T follicular helper cell (primary cell): ENCODE measurements around the gene TCF20.

ENCODE experiments used
- DNase-seq: peaks from one replicate; pipeline ENCODE4 v3.0.0-alpha.2; 2020; ENCODE audit warnings: low read depth
- total RNA-seq, 2 experiments: gene quantifications; one replicate each; lab custom pipeline; 2026; lab: John Stamatoyannopoulos, UW

The TCF20 gene
- 228 to 260 reads per million in 2 experiments for total RNA-seq

DNA sequence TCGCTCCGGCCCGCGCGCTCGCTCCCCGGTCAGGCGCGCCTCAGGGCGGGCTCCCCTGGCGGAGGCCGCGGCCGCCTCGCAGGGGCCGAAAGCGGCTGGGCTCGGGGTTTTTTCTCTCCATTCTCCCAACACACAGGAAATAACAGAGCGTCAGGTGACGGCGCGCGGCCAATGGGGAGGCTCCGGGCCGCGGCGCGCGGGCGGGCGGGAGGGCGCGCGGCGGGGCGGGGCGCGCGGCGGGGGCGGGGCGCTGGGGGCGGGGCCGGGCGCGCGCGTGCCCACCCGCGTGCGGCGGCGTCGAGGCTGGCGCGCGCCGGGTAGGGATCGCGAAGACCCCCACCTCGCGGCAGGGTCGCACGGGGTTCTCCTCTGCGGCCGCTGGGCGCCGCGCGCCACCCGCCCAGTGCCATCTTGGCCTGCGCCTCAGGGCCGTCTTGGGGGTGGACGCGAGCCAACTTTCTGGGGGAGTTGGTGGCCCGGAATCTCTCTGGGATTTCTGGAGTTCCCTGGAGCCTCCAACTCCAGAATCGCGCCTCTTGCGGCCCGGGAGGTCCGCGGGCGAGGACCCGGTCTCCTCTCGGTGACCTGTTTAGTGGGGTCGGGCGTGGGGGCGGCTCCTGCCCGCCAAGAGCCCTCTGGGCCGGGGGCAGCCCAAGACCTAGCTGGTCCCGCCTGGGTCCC is at the start of gene TCF20:
Gene TCF20 (minus strand): TSS at position 144 of the 681 bp plus-strand sequence. CDS start 55,348 bp downstream, outside the sequence.
- peak; percentile 71 for DNase-seq

DNA sequence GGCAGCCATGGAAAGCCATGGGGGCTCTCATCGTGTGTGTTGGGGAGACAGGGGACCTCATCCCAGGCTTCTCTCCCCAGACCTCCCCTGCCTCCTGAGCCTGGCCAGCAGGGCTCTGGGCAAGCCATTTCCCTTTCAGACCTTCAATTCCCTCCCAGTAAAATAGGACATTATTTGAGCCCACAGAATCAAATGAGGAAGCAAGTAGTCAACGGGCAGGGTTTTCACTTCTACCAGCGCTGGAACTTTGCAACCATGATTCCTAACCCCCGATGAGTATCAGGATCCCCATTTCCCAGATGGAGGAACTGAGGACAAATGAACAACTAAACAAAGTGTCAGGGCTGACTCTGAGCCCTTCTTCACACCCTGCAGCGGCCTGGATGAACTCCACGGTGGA is 48.9 kb upstream of the TCF20 start:
- no peak for DNase-seq

DNA sequence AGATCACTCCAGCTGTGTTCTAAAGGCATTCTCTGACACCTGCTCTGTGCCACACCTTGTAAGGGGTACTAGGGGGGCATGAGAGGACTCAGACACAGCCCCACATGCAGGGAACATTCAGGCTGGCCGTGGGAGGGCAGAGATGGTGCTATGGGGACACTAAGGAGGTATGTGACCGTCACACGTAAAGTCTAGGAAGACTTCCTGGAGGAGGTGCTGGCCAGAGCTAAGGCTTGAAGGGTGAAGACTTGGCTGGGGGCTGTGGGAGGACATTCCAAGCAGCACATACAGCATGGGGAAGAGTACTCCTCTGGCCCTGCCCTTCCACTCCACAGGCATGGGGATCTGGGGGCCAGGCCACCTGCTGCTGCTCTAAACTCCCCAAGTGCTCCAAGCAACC is 48.5 kb upstream of the TCF20 start:
- DNase-seq: no peak

DNA sequence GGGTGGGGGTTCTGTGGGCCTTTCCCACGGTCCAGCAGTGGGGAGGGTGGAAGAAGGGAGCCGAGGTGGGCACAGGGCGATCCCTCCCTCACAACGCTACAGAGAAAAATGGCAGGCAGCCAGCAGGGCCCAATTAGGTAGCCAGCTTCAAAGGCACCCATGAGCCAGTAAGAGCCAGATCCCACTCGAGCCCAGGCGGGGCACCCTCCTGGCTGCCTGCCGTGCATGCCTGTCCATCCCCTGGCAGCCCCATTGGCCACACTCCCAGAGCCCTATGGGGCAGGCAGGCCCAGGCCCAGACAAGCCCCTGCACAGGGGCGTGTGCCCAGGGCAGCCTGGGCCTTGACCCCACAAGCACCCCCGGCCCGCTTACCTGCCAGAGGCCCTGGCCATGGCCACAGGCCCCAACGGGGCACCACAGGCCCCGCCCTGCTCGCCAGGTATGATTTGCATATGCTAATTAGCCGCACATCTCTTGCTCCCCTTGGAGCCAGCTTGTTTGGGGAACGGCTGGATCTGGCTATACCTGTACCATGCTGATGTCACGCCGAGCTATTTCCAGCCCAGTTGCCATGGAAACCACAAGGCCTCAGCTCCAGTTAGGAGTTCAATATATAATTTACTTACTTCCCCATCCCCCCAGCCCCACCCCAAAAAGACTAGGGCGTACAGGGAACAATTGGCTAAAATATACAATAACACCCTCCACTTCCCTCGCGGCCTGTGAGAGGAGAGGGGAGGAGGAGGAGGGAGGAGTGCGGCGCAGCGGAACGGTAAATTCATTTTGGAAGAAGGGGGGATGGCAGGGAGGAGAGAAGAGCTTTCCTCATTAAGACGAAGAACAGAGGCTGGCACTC is 47.5 kb upstream of the TCF20 start:
- DNase-seq: no peak

DNA sequence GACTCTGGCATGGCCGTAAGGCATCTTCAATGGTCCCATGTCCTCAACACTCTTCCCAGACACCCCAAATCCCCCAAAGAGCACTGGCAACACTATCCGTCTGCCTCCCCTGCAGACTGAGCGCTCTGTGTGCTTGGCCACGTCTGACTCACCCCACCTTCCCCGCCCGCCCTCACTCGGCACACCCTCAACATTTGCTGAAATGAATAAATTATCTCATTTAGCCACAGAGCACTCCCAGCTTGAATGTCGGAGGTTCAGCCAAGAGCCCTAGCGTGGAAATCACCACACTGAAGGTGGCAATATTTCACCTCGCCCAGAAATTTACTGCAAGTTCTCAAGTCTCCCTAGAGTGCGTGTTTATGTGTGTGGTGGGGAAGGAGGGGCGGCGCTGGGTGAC is 46.6 kb upstream of the TCF20 start:
- no peak for DNase-seq

DNA sequence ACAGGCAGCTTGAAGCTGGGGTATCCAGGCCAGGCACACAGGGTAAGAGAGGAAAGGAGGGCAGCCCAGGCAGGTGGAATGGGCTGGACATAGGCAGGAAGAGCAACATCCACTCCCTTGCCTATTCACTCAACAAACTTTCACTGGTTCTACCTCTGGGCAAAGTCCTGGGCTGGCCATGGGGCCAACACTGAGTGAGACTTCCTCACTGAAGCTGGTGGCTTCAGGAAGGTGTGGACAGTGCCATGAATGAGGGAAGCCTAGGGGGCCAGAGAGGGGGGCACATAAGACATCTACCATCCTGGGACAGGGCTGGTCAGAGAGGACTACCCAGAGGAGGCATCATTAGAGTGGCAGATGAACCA is 44.9 kb upstream of the TCF20 start:
- DNase-seq: no peak

DNA sequence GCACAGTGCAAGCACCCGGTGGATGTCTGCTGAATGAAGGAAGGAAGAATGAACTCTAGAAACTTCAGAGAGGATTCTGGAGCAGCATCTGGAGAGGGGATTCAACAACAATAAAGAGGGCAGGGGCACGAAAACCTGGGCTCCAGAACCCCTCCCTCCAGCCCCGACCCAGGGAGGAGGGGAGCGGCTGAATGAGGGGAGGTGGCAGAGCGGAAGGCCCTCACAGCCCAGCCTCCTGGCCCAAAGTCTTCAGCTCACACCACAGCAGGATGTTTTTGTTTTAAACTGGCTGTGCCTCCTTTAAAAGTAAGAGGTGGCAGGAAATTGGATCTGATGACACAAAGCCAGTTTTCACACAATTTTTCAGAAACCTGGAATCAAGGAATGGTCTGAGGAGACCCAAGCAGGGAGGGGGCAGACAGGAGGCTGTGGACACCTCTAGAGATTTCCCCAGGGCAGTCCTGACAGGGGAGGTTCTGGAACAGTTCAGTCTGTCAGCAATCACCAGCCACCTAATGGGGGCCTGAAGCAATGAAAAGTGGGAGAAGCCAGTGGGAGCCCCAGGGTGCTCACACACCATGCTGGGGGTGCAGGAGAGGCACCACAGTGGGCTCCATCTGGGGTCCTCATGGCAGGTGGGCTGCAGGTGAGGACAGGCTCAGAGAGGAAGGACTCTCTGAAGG is 44.4 kb upstream of the TCF20 start:
- no peak for DNase-seq

DNA sequence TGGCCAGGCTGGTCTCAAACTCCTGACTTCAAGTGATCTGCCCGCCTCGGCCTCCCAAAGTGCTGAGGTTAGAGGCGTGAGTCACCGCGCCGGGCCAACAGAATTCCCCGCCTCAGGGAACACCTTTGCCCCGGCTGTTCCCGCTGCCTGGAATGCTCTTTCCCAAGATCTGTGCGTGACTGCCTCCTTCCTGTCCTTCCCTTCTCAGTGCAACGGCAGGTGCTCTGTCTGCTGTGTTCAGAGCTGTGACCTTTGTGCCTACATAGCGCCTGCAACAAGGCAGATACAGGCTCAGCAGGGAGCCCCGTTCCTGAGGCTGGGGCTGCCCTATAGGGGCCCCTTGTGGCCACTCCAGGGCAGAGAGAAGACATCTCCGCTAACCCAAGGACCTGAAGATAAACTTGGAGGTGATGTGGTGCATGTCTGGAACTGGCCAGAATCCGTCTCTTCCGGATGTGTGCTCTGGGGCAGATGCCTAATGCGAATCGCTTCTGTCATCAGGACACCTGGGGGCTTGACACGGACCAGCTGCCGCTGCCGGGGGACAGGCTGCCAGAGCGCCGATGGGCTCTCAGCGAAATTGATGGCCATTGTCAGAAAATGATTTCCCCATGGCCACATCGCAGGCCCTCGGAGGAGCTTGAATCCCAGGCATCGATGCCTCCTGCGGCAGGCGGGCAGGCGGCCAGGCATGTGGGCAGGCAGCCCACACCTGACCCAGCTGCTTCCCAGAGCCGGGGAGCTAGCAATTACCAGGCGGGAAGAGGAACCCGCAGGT is 43.5 kb upstream of the TCF20 start:
- no peak for DNase-seq

DNA sequence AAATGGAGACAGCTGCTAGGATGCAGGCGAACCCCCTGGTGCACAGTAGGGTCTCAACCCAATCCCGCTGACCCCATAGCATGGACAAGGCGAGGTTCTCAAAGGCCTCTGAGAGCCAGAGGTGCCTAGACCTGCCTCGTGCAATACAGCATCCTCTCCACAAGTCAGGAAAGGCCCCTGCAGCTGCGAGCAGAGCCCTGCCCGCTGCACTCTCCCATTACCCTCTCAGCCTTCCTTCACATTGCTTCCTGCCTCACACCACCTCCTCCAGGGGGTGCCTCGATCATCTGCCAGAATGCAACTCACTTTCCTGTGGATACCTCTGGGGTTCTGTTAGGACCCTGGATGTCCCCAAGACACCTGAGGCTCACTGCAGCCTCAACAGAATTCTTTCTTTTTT is 42.8 kb upstream of the TCF20 start:
- no peak for DNase-seq

DNA sequence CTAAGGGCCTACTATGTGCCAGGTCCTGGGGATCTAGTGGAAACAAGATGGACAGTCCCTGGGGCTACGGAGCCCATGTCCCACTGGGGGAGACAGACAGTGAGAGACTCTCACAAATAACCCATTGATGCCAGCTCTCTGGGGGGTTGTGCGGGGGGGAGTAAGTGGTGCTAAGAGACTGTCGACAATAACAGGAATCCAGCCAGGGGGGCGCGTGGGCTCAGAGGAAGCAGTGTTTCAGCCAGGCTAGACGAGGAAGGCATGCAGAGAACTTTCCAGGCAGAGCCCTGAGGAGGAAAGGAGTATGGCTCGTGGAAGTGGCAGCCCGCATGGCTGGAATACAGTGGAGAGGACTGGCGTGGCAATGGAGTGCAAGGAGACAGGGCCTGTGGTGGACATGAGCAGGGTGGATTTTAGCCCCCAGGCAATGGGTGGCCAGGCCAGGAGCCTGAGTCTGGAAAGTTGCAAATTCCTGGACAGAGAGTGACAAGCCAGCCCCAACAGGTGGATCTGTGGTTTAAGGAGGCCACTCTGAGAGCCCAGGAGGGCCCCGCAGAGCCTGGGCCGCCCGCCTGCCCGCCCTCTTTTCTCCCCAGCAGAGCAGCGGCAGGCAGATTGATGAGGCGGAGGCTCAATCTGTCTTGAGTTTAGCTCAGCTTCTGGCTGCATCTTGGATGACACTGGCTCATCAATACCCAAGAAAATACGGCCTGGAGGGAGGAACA is 40.0 kb upstream of the TCF20 start:
- no peak for DNase-seq

DNA sequence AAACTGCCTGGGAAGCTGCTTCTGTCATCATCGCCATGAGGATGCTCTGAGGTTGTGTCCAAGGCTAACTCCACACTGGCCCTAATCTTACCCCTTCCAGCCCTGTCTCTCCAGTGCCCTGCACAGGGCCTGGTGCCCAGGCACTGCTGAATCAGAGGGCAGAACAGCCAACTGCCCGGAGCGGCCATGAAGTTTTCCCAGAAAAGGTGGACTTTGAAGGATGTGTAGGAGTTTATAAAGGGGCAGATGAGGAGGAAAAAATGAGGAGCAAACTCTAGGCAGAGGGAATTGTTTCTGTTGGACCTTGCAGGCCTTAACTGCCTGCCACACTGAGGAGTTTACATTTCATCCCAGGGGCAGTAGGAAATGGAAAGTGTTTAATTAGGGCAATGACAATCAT is 39.4 kb upstream of the TCF20 start:
- no peak for DNase-seq

DNA sequence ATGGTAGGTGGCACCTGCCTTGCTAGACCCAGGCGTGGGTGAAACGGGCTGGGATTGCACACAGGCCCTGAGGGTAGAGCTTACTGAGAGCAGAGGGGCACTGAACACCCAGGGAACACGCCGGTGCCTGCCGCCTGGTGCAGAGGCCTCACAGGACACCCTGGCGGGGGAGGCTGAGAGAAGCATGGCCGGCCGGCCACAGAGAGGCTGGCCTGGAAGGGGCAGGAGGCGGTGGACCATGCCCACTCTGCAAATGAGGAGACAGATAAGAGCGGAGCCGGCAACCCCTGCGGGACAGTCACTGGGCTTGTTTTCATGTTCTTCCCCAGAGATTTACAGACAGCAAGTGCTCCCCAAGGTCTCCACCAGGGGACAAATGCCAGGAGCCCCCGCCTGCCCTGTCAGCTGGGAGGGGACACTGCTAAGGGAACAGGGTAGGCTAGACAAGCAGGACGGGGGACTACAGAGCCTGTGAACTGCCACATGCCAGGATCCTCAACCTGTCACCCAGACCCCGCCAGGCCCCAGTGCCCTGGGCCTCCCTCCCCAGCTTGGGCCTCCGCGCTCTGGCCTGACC is 38.5 kb upstream of the TCF20 start:
- no peak for DNase-seq

DNA sequence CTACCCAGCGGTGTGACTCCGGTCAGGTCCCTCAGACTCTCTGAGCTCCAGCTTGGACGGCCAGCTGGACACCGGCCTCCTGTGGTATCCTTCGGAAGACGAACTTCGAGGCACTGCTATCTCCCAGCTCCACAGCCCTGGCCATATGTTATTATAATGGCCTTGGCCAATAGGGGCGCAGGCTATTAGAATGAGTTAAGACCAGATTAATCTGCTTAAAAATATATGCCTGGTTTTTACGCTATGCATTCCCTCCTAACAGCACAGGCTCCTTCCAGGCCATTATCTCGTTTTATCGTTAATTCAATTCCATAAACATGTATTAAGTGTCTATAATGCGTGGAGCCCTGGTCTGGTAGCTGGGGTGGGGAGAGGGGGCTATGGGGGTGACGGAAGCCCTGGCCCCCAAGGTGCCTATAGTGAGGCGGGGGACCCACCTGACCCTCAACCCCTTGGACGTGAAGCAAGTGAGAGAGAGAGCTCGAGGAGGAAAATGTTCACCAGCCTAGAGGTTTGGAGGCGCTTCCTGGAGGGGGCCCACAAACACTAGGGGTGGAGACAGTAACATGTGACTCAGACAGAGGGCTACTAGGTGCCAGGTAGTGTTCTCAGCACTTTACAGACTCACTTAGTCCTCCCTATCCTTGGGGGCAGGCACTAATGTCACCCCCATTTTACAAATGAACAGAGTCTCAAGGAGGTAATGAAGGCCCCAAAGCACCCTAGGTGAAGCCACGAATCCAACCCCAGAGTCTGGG is 37.5 kb upstream of the TCF20 start:
- no peak for DNase-seq

DNA sequence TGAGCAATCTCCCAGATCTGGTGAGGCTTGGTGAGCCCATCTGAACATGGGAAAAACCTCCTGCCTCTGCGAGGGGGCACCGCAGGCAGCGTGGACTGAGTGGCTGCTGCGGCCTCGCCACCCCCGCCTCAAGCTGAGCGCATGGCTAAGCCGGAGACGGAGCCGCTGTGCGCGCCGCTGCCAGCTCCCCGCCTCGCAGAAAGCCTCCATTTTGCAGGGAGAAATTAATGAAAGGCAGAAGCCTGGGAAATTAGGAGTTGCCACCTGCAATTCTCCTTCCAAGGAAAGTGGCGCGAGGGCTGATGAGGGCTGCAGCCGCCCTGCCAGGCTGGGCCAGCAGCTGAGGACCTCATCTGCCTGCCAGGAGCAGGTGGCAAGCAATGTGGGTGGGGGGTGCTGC is 35.6 kb upstream of the TCF20 start:
- no peak for DNase-seq

DNA sequence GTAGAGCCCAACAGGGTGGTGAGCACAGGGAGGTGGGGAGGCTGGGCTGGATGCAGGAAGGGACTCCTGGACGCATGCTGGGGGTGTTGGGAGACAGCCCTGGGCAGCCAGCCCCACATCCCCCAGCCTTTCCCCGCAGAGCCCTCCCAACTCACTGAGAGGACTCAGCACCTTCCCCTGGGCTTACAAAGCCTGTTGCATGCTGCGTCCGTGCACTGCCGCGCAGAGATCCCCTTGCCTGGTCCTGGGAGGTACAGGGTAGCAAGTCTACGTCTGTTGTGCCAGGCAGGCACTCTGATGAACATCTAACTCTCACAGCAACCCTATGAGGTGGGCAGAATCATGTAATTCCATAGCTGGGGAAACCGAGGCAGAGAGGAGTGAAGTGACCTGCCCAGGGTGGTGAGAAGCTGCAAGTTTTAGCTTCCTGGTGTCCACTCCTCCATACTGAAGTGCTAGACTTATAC is 33.9 kb upstream of the TCF20 start:
- no peak for DNase-seq

DNA sequence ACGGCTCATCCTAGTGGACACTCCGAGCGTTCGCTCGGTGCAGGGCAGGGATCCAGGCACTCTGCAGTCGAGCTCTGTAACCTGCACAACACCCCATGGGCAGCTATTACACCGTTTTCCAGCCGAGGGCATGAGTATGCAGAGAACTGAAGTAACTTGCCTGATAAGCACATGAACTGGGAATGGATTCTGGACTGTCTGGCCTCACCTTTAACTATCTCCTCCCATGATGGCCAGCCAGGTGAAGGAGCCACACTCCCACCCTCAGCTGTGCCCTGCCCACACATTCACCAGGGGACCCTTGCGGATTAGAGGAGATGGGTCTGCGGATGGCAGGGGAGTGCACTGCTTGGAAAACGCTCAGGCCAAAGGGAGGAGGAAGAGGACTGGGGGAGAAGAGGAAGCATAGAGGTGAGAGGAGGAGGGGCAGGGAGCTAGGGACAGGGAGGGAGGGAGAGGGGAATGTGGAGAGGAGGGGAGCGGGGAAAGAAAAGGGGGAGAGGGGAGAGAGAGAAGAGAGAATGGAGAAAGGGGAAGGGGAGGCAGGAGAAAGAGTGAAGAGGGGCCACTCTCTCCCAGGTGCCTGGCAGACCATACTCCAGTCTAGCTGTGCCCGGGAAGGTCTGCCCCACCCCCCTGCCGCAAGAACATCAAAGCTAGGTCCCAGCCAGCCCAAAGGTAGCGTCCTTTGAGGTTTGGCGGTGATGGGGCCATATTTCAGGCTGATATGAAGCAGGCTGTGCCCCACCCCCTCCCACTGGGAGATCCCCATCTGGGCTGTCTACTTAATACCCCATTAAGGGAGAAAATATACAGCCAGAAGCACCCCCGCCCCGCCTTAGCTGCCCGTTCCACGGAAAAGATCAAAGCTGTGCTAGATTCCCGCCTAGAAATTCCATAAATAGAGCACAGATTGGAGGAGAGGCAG is 33.2 kb upstream of the TCF20 start:
- no peak for DNase-seq

DNA sequence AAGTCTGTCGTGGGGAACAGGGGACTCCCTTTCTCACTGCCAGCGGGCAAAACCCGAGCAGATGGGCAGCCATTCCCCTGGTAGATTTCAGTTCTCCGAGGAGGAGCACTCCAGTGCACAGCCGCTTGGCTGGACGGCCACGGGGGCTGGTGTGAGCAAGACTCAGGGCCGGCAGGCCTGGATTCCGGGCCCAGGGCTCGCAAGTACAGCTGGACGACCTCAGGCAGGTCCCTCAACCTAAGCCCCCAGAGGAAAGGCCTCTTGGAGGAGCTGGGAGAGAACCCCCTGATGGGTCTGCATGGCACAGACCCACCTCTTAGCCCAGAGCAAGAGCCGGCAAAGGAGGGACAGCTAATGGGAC is 31.3 kb upstream of the TCF20 start:
- DNase-seq: no peak

DNA sequence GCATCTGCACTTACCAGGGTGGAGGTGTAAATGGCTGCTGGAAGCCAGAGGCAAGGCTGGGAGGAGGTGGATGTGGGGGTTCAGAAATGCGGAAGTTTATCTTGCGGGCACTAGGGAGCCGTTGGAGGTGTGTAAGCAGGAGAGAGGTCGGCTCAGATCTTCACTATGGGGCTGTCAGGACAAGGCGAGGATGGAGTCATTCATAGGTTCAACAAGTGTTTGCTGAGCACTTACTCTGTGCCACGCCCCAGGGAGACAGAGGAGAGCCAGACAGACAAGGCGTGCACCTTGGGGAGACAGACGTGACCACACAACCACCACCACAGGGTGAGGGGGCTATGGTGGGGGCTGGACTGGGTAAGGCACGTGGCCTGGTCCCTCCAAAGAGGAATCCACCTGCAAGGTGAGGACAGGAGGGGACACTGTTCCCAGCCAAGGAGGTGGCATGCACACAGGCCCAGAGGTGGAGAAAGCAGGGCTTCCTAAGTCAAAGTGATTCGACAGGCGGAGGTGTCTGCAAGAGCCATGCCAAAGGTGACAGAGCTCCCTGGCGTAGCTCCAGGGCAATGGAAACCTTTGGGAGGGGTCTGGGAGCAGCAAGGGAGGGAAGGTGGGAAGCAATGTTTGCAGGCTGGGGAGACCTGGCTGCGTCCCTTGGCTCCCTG is 30.8 kb upstream of the TCF20 start:
- no peak for DNase-seq
